Measurements from ENCODE around the gene NAXD.

Gene NAXD

DNA sequence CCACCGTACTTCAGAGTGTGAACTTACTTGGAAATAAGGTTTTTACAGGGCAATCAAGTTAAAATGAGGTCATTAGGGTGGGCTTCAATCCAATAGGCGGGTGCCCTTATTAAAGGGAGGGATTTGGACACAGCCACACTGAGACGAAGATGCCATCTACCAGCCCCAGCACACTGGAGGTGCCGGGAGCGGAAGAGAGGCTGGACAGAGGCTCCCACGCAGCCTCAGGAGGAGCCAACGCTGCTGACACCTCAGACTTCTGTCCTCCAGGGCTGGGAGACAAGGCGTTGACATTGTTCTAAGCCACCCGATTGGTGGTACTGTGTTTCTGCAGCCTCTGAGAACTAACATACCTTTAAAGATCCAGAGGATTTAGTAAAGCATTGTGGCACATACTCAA, 41.2 kb upstream of the NAXD start:
- in situ Hi-C loops (cut with HindIII; ENCODE audit: low sequenced_read_pairs), result no loop called here
- TF ChIP-seq, protein P1, sequence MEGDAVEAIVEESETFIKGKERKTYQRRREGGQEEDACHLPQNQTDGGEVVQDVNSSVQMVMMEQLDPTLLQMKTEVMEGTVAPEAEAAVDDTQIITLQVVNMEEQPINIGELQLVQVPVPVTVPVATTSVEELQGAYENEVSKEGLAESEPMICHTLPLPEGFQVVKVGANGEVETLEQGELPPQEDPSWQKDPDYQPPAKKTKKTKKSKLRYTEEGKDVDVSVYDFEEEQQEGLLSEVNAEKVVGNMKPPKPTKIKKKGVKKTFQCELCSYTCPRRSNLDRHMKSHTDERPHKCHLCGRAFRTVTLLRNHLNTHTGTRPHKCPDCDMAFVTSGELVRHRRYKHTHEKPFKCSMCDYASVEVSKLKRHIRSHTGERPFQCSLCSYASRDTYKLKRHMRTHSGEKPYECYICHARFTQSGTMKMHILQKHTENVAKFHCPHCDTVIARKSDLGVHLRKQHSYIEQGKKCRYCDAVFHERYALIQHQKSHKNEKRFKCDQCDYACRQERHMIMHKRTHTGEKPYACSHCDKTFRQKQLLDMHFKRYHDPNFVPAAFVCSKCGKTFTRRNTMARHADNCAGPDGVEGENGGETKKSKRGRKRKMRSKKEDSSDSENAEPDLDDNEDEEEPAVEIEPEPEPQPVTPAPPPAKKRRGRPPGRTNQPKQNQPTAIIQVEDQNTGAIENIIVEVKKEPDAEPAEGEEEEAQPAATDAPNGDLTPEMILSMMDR (IDR thresholded peaks at IDR 0.05; ENCODE audit: low read depth, low read length), result no peak
- H3K4me3 ChIP-seq (ENCODE audit: low read depth, low read length), result no peak overlapping the region
- DNase-seq (ENCODE audit: low read depth, low spot score), result no peak

DNA sequence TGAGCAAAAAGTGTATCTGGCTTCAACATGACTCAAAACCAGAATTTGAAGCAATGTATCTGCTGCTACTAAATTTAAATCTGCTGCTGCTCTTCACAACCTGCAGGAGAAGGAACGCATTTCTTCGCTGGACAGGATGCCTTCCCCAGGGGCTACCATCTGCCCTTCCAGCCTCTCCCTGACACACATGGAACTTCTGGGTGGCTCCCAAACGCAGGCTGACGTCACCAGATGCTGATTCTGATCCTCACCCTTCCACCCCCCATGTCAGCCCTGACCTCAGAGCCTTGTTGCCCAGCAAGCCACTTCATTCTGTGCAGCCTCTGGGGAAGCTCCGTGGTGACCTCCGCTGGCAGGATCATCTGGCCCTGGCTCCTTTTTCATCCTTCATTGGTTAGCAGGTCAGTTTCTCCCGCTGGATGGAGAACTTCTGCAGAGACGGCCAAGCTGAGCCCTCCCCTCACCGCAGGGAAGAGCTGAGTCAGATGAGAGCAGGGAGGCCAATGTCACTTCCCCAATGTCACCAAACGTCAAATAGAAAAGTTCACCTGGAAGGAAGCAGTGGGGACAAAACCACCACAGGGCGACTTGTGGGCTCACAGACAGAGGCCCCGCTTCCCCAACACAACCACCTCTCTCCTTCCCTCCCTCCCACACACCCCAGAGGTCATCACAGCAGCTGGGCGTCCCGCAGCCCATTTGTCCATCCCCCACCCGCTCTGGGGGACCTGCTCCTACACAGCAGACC, 39.8 kb upstream of the NAXD start:
- DNase-seq (ENCODE audit: low read depth, low spot score), result no peak
- TF ChIP-seq, protein P1 (IDR thresholded peaks at IDR 0.05; ENCODE audit: low read depth, low read length), result no peak
- in situ Hi-C loops (cut with HindIII; ENCODE audit: low sequenced_read_pairs), result no loop called here
- H3K4me3 ChIP-seq (ENCODE audit: low read depth, low read length), result no peak overlapping the region

DNA sequence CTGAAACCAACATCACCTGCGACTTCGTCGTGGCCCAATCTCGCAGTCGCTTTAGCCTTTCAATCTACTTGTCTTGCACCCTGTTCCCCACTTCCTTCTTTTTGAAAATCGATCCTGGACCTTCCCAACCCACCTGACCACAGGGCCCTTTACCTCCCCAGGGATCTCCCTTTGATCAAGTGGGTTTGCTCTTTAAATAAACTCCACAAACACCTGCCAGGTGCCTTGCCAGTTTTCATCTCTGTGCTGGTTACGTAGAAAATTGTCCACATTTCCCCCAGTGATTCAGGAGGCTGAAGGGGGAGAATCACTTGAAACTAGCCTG, 39.3 kb upstream of the NAXD start:
- no peak overlapping the region for H3K4me3 ChIP-seq (ENCODE audit: low read depth, low read length)
- in situ Hi-C loops (cut with HindIII; ENCODE audit: low sequenced_read_pairs), result no loop called here
- no peak for DNase-seq (ENCODE audit: low read depth, low spot score)
- TF ChIP-seq, protein P1 (IDR thresholded peaks at IDR 0.05; ENCODE audit: low read depth, low read length), result no peak

DNA sequence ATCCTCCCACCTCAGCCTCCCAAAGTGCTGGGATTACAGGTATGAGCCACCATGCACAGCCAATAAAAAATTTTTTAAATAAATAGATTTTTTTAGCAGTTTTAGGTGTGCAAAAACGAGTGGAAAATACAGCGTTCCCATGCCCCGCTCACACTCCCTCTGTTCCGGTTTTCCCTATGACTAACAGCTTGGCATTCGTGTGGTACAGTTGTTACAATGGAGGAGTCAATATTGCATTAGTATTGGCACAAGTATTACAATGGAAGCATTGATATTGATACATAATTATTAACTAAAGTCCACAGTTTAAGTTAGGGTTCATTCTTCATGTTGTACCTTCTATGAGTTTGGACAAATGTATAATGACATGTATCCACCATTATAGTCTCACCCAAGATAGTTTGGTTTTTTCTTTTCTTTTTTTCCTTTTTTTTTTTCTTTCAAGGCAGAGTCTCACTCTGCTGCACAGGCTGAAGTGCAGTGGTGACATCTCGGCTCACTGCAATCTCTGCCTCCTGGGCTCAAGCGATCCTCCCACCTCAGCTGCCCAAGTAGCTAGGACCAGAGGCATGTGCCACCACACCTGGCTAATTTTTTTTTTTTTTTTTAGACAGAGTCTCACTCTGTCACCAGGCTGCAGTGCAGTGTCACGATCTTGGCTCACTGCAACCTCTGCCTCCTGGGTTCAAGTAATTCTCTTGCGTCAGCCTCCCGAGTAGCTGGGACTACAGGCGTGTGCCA, 38.4 kb upstream of the NAXD start:
- in situ Hi-C loops (cut with HindIII; ENCODE audit: low sequenced_read_pairs), result no loop called here
- no peak overlapping the region for H3K4me3 ChIP-seq (ENCODE audit: low read depth, low read length)
- TF ChIP-seq, protein P1 (IDR thresholded peaks at IDR 0.05; ENCODE audit: low read depth, low read length), result no peak
- DNase-seq (ENCODE audit: low read depth, low spot score), result no peak

DNA sequence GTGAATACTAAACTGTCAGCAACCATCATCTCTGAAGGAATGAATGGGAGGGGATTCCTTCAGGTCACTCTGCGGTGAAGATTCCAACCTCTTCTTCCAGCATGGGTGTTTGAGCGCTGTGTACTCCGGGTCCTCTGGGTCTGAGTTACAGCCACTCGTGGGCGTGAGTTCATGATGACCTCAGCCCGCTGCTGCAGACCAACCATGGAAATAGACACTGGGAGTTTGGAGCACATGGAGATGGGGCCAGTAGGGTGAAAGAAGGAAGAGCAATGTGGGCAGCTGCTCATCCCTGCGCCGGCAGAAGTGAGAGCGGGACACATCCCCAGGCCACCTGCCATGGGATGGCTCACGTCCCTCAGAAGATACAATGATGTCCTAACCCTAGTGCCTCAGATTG, 37.0 kb upstream of the NAXD start:
- in situ Hi-C loops (cut with HindIII; ENCODE audit: low sequenced_read_pairs), result no loop called here
- H3K4me3 ChIP-seq (ENCODE audit: low read depth, low read length), result no peak overlapping the region
- TF ChIP-seq, protein P1 (IDR thresholded peaks at IDR 0.05; ENCODE audit: low read depth, low read length), result no peak
- DNase-seq (ENCODE audit: low read depth, low spot score), result no peak

DNA sequence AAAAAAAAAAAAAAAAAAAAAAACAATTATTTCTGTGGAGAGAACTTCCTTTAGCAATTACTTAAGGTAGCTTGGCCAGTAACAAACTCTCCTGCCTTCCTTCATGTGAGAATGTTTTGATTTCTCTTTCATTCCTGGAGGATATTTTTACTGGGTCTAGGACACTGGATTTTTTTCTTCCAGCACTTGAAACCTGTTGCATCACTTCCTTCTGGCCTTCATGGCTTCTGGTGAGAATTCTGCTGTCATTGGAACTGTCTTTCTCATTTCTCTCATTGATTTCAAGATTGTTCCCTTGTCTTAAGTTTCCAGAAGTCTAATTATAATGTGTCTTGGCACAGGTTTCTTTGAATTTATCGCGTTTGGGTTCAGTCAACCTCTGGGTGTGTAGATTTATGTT, 34.5 kb upstream of the NAXD start:
- TF ChIP-seq, protein P1 (IDR thresholded peaks at IDR 0.05; ENCODE audit: low read depth, low read length), result no peak
- in situ Hi-C loops (cut with HindIII; ENCODE audit: low sequenced_read_pairs), result no loop called here
- H3K4me3 ChIP-seq (ENCODE audit: low read depth, low read length), result no peak overlapping the region
- peak; percentile 9 for DNase-seq (ENCODE audit: low read depth, low spot score)
